Measurements from ENCODE around the gene SPOCK1. TPM values are rescaled to one million over a fixed set of nuclear protein-coding genes. Genes with fewer than 3 reads are reported as not detected.

Gene SPOCK1
- polyA plus RNA-seq, 4 donors: 8.9 to 11.3 (median 9.8) TPM

DNA sequence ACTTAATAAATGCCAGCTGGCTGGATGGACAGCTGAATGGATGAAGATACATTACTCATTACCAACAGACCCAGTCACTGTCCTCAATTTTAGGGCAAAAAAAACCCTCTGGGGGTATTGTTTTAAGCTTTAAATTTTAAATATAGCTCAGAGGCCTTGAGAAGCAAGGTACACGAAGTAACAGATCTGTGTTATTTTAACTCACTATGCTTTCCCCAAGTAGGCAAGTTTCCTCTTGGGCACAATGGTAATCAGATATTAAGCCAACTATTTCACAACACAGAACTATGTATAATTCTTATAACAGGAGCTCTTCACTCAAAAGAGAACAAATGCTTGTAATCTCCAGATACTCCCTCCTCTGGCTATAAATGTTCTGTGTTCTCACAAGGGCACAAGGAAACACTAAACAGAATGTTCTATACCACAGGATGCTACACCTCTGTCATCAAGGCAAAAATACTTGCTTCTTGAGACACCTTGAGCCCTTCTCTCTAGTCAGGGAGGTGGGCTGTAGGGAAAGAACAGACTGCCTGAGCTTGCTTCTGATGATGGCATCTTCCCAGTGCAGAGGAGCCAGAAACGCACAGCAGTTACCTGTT is 443.8 kb downstream of the SPOCK1 start:
- DNase-seq (ENCODE audit: low read depth in 4 of 4, low spot score in 3 of 4): no peak

DNA sequence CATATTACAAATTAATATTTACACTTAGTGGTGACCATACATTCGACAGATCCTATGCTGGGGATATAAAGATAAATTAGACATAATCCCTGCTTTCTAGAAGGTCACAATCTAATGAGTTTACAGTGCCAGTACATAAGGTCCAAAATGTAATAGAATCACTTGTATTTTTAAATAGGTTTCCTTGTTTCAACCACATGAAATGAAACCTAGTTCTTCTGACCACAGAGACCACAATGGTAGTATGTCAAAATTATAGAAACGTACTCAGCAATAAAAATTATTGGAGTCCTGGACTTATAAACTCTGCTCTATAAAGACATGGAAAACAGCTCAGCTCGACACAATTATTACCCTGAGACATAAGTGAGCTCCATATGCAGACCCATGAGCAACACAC is 444.3 kb downstream of the SPOCK1 start:
- no peak for DNase-seq (ENCODE audit: low read depth in 4 of 4, low spot score in 3 of 4)

DNA sequence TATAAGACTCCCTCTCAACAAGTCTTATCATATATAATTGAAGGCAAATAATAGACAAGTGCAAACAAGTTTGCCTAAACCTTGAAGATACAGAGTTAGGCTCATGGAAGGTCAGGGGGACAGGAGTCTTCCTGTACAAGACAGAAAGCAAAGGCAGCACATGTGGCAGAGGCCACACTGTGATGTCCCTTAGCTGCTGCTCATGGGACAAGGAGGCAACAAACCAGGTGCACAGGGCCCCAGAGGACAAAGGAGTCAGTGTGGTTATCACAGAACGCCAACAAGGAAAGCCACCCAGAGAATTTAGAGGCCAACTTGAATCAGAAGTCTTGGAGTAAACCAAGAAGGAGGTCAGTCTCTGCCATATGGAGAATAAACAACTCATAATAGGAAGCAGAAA is 444.8 kb downstream of the SPOCK1 start:
- DNase-seq (ENCODE audit: low read depth in 4 of 4, low spot score in 3 of 4): no peak

DNA sequence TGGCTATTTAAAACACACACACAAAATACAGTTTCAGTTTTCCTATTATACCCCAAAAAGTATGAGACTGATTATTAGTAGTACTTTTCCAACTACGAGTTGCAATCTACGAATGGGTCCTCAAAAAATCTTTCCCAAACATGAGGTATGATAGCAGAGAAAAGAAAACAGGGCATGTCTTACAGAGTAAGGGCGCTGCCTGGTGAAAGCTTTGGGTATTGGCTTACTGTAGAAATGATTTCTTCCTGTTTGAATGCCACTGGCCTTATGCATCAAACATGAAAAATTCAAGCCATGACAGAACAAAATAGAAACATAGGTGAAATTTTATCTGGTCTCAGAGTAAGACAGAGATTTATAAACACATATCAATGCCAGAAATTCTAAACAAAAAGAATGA is 448.0 kb downstream of the SPOCK1 start:
- DNase-seq (ENCODE audit: low read depth in 4 of 4, low spot score in 3 of 4): no peak

DNA sequence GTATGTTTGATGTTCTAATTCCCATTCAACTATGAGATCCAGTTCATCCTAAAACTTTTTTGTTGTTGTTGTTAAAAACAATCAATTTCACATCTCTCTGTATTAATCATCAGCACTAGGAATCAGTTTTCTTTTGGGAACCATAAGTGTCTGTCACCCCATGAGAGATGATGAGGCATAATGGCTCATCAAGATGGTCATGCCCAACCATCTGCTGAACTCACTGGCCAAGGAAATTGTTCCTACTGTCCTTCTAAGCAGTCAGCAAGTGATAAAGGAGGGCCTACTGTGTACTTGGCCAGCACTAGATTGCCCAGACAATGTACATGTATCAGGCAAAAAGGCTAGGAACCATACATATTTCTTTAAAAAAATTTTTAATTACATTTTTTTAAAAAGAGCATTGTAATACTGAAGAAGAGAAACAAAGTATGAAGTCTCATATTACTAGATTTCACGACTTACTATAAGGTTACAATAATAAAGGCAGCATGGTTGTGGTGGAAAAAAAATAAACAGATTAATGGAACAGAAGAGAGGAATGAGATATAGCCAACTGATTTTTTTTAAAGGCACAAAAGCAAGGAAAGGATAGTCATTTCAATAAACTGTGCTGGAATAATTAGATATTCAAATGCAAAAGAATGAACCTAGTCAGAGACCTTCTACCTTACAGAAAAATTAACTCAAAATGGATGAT is 458.3 kb downstream of the SPOCK1 start:
- DNase-seq (ENCODE audit: low read depth in 4 of 4, low spot score in 3 of 4): no peak

DNA sequence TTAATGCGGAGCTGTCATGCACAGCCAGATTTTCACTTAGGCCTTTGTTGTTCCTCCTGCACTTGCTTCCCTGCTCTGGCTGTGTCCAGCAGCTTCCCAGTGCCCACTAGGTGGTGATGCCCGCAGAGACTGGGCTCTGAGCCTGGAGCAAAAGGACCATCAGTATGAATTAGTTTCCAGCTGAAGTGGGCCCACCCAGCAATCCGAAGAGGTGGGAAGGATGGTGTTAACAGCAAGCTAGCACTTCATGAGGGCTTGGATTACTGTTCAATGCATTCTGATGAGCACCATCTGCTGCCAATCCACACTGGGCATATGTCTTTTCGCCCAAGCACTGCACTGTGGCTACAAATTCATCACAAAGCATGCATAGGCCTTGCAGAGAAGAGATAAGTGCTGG is 459.1 kb downstream of the SPOCK1 start:
- DNase-seq (ENCODE audit: low read depth in 4 of 4, low spot score in 3 of 4): no peak

DNA sequence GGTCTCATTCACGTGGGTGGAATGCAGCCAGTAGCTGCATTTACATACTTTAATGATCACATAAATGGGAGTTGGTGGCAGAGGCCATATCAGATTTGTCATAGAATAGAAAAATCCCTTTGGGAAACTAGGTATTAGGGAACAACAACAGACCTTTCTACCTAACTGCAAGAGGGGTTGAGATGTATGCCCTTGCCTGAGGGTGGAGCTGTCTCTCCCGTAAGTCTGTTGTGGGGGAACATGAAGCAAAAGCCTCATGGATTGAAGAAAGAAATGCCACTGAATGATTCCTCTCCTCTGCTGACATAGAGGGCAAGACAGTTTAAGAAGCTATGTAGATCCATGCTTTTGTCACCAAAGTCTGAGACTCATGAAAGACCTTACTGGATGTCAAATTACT is 461.3 kb downstream of the SPOCK1 start:
- DNase-seq (ENCODE audit: low read depth in 4 of 4, low spot score in 3 of 4): no peak

DNA sequence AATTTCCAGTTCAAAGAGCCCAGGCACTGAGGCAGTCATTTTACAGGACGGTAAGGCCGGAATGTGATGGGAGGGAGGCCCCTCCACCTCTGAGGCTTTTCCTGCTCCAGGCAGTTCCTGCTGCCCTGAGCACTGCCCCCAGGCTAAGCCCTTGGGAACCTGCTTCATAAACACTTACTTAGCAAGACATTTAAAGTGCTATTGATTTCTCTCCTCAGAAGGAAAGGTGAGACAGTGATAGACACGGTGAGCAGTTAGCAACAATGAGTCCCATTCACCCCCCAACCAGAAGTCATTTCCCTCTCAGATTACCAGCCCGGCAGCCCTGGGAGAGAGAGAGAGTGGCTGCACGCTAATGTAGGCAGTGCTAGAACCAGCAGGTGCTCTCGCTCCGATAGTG is 462.5 kb downstream of the SPOCK1 start:
- peak in 3 of 4 donors; percentile 12 to 26 (median 16) for DNase-seq (ENCODE audit: low read depth in 4 of 4, low spot score in 3 of 4)

DNA sequence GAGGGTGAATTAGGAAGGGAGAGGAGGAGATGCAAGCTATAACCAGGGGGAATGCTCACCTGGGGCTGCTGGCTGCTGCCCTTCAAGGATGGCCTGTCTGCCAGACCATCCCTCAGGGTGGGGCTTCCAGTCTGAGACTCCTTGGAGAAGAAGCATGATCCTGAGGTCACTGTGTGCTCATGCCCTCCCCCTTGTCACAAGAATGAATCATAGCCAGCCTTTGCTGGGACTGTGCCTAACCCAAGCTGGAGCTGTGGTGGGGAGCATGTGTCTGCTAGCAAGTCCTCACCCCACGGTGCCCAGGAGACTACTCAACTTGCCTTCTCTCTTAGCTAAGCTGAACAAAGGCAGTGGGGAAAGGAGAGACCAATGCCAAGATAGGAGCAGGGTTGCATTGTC is 463.6 kb downstream of the SPOCK1 start:
- DNase-seq (ENCODE audit: low read depth in 4 of 4, low spot score in 3 of 4): no peak

DNA sequence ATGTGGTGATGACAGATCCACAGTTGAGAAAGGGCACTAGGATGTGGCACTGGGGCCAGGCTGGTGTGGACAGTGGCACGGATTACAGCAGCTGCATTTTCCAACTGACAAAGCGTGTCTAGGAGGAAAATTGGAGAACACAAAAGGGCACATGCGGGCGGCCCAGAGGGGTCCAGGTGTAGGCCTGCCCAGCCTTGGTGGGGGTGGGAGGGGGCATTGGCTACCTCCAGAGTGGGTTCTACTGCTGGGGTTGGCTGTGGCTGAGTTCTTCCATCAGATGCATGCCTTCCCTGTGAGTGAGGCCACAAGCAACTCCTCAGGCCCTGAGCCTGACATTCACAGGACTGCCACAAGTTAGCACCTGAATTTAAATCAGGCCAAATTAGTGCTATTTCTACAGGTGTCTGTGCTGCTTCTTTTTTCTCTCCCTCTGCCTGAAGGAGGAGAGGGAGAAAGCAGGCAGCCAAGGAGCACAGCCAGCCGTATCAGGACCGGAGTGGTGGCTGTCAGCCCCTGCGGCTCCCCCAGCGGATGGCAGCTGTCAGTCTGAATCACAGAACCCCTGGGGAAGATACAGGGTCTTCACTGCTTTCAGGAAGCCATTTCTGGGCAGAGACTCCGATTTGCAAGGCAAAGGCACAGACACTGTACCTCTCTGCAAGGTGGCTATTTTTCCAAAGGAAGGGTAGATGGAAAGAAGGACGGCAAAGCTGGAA is 464.2 kb downstream of the SPOCK1 start:
- DNase-seq (ENCODE audit: low read depth in 4 of 4, low spot score in 3 of 4): no peak

DNA sequence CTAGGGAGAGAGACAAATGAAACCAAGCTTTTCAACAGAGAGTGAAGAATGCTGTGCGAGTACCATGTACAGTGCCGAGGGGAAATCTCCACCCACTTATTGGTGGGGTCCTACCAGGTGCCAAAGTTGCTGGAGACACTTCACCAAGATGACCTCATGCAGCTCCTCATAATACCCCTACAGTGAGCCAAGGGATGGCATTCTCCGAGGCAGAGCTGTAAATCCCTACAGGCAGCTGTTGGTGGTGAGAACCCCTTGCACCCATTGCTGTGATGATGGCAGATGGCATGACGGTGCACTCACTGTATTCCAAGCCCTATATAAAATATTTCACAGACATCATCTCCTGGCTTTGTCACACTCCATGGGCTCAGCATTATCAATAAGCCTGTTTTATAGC is 464.9 kb downstream of the SPOCK1 start:
- DNase-seq (ENCODE audit: low read depth in 4 of 4, low spot score in 3 of 4): no peak

DNA sequence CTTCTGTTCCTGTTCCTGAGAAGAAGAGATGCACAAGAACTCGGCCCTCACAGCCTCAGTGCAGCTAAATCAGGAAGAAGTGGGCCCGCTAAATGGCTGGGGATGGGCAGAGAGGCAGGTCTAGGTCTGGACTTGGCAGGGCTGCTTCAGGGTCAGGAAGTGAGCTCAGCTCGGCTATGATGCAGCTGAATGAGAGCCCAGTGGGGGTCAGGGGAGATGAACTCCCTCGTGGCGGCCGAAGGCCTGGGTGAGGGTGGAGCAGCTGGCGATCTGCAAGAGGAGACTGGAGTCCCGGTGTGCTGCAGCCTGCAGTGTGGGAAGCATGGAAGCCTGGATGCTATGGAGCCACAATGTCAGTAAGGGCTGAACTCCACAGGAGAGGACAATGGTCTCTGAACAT is 466.2 kb downstream of the SPOCK1 start:
- no peak for DNase-seq (ENCODE audit: low read depth in 4 of 4, low spot score in 3 of 4)

DNA sequence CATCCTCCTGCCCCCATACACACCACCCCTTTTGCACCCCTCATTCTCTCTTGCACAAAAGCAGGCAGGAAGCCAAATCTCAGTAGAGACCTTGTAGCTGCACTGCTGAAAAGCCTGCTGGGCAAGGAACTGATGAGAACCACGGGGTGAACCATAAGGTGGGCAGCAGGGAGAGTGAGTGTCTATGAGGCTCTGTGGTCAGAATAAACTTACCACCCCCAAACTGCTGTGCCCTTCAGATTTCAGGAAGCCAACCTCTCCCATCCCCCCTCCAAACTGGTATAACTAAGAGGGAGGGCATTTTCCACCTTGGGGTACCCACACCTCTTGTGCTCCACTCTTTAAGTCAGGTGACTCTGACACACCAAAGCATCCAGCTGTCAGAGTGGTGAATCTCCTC is 471.4 kb downstream of the SPOCK1 start:
- no peak for DNase-seq (ENCODE audit: low read depth in 4 of 4, low spot score in 3 of 4)

DNA sequence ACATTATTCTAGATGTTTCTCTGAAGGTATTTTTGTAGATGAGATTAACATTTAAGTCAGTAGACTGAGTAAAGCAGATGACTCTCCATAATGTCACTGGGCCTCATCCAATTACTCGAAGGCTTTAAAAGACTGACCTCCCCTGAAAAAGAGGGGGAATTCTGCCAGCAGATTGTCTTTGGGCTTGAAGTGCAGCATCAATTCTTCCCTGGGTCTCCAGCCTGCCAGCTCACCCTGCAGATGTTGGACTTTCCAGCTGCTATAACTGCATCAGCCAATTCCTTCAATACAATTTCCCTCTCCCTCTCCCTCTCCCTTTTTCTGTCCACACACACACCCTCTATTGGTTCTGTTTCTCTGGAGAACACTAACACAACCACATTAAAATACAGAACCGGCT is 472.8 kb downstream of the SPOCK1 start:
- DNase-seq (ENCODE audit: low read depth in 4 of 4, low spot score in 3 of 4): no peak

DNA sequence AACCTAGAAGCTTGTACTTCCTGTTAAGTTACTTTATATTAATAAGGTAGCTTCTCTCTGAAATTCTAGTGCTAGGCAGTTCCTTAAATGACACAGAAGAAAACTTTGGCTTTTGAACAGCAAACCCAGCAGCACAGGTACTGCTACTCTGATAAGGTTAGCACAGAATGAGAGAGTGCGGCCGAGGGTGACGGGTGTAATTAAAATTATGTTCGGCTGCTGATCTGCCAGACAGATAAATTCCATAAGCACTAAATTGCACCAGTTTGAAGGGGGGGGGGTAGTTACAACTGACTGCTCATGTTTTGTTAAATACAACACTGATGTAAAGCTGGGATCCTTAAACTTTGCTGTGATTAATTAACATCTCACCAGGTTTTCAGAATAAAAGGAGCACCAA is 475.1 kb downstream of the SPOCK1 start:
- DNase-seq (ENCODE audit: low read depth in 4 of 4, low spot score in 3 of 4): peak in 2 of 4 donors; percentile 18 to 22

DNA sequence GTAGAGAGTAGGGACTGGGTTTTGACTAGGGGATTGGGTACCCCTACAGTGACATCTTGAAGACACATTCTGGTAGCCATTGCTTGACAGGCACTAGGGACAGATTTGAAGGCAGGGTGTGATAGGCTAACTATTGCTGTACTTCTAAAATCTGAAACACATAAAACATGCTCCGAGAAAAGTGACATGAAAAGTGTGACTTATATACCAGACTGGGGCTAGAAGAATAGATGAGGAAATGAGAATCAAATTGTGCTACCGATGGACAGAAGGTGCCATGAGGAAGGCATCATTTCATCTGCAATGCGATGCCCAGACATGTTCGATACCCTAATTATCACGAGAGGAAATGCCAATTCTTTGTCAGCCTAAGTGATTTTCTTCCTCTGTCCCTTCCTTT is 475.8 kb downstream of the SPOCK1 start:
- DNase-seq (ENCODE audit: low read depth in 4 of 4, low spot score in 3 of 4): no peak

DNA sequence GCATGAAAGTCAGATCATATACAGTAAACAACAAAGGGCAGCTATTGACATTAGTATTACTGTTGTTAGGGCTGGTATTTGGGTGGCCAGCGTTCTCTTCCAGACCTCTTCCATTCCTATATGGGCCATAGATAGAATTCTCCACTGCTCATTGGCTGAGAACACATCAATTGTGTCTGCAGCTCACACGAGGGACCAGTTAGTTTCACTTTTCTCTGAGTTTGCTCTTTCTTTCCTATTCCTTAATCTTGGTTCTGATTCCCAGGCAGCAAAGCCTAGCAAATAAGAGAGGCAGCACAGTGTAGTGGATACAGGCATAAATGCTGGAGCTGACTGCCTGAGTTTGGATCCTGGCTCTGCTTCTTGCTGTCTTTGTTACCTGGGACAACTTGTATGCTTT is 476.4 kb downstream of the SPOCK1 start:
- no peak for DNase-seq (ENCODE audit: low read depth in 4 of 4, low spot score in 3 of 4)

DNA sequence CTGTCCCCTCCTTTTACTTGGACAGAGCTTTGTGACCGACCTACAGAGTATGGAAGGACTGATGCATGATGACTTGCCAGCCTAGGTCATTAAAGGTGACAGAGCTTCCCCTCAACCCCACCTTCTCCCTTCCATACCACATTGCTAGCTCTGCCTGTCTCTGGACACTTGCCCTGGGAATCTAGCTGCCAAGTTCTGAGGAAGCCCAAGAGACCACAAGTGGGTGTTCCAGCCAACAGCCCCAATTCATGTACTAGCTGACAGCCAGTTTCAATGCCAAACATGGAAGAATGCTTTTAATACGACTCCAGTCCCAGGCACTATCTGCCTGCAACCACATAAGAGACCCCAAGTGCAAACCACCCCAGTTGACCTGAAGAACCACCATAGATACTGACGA is 477.1 kb downstream of the SPOCK1 start:
- DNase-seq (ENCODE audit: low read depth in 4 of 4, low spot score in 3 of 4): no peak

DNA sequence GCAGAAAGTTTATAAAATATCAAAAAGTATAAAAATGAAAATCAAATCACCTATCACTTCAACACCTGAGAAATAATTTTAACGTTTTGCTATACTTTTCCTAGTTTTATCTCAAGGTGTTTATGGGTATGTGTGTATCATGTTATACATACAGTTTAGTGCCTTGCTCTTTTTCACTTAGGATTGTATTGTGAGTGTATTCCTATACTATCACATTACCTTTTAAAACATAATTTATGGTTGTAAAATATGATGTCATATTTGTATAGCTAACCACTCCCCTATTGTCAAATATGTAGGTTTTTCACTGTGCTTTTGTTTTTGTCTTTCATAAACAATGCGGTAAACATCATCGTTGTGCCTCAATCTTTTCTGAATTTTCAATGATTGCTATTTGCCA is 479.9 kb downstream of the SPOCK1 start:
- no peak for DNase-seq (ENCODE audit: low read depth in 4 of 4, low spot score in 3 of 4)

DNA sequence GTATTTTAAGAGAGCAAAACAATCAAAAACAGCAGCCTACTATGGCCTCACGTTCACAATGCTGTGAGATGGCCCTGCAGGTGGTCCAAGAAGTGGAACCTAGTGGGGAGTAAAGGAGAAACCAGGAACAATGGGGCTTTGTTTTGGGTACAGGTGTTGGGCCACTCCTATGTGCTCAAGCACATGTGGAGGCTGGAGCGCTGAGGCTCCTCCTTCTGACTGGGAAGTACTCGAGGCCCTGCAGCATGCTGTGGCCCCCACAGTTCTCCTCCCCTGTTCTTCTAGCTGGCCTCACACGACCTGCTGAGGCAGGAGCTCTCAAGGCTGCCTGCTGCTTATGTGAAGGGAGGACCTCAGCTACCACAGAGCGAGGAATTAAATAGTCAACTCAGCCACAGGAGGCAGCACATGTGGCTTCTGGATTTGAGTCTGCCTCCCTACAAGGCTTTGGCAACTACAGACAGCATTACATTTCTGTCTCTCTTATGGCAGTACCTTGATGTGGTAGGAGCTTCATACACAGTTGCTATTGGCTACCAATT is 482.3 kb downstream of the SPOCK1 start:
- no peak for DNase-seq (ENCODE audit: low read depth in 4 of 4, low spot score in 3 of 4)

DNA sequence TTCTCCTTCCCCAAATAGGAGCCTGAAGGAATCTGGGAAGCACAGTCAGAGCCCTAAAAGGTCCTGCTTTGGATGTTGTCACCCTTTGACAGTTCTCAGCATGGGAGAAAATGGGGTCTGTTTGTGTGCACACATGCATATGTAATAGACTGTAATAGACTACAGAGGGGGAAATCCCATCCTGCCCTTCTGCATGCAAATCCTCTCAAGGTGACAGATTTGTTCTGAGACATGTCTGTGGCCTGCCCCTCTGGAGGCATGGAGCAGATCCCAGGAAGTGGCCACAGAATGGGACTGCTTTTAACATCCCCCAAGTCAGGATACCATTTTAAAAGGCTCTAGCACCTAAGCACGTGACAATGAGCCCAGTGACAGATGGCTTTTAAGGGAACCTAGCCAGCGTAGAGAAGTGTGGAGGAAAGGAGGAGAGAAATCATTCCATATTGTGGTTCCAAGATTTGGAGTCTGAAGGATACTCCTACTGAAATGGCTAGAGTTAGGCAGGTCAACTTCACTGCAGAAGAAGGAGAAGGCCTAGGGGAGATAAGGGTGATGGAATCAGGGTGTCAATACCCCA is 483.5 kb downstream of the SPOCK1 start:
- no peak for DNase-seq (ENCODE audit: low read depth in 4 of 4, low spot score in 3 of 4)
